GM21737 (cell line): ENCODE measurements around the gene ATXN7L2.
A peak's percentile ranks its signal among the peaks of the same experiment; 100 is the strongest.

ENCODE experiments used
- ATAC-seq: cut with Tn5 transposase; IDR thresholded peaks from one replicate; pipeline ENCODE4 v1.9.1; 2021; ENCODE audit warnings: mild to moderate bottlenecking, moderate library complexity; ENCODE audit not compliant: unreplicated experiment

Gene ATXN7L2

DNA sequence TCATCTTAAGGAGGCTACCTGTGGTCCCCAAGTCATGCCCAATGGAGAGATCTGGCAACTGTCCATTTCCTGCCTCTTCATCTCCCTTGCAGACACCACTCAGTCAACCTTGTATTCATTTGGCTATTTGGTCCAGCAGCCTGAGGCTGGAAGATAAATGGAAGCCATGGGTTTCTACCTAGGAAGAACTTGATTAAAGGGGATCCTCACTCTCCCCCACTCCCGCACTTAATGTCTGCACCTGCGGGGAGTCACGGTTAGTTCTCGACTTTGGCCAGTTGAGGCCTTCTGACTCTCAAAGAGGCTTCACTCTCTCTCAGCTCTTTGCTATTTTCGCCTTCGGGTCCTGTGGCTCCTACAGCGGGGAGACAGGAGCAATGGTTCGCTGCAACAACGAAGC, 8.4 kb upstream of the ATXN7L2 start:
- no peak for ATAC-seq

DNA sequence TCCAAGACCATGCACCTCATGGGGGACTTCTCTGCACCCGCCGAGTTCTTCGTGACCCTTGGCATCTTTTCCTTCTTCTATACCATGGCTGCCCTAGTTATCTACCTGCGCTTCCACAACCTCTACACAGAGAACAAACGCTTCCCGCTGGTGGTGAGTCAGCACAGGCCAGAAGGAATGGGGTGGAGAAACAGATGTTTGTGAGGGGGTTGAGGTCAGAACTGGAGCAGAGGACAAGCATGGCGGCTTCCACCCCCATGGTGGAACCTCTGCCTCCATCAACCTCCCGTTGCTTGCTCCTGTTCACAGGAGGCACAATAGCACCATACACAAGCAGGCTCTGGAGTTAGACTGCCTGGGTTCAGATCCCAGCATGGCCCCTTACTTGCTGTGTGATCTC, 6.9 kb upstream of the ATXN7L2 start:
- ATAC-seq = no peak

DNA sequence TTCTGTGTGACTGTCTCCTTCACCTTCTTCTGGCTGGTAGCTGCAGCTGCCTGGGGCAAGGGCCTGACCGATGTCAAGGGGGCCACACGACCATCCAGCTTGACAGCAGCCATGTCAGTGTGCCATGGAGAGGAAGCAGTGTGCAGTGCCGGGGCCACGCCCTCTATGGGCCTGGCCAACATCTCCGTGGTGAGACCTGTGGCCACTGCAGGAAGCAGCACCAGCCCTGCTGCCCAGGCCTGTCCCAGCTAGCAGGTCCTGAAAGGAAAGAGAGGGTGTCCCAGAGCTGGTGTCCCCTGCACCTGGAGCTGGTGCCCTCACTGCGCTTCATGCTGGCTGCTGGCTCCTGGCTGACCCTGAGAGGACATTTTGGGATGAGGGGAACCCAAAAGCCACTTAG, 5.9 kb upstream of the ATXN7L2 start:
- ATAC-seq = no peak

DNA sequence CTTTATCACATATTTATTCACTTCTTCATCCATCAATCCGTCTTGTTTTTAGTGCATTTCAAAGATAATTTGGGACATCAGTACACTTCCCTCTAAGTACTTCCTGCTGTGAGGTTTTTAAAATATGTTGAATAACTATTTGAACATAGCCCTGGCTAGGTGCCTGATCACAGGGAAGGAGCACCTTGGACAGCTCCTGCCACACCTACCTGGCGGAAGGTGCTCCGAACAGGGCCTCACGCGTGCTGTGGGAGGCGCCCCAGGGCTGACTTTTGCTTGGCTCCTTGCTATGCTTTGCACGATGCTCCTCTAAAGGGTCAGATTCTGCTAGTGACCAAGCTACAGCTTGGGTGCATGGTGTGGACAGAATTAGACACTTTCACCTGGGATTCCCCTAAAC, 4.9 kb upstream of the ATXN7L2 start:
- no peak for ATAC-seq

DNA sequence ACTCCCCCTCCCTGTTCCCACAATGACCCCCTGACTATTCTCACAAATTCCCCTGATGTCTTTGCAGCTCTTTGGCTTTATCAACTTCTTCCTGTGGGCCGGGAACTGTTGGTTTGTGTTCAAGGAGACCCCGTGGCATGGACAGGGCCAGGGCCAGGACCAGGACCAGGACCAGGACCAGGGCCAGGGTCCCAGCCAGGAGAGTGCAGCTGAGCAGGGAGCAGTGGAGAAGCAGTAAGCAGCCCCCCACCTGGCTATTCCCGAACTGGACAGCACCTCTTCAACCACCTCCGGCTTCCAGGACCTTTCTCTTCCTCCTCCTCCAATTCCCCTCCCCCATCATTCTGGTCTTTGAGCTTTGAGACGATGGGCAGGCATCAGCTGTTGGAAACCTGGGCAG, 4.4 kb upstream of the ATXN7L2 start:
- ATAC-seq = no peak

DNA sequence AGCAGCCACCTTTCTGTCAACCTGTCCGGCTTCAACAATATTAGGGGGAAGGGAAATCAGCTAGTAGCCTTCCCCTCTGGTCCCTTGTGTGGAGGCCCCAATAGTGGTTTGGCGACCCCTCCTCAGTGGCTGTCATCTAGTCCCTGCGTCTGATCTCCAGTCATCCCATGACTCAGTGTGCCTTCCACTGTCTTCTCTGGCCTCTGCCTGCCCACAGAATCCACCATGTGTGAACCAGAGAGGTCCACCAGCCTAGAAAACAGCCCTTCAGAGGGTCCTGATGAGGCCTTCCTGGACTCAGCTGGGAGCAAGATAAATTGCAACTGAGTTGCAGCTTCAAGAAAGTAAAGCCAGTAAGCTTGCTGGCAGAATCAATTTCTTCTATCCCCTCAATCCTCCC, 3.8 kb upstream of the ATXN7L2 start:
- no peak for ATAC-seq

DNA sequence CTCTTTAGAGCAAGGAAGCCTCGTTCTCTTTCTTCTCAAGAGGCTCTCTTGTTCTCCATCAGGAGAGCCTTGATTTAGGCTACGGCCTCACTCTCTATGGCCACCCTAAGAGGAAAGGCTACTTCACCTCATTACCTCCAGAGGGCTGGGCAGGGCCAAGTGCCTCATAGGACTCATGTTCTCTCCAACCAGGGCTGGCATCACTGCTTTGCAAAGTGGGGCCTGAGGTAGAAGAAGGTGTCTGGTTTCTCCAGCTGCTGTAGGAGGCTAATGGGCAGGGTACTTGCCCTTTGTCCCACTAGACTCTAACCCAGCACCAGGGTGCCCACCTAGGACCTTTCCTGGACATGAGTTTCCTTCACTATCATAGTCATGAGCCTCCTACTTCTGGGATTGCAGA, 2.1 kb upstream of the ATXN7L2 start:
- ATAC-seq = no peak

DNA sequence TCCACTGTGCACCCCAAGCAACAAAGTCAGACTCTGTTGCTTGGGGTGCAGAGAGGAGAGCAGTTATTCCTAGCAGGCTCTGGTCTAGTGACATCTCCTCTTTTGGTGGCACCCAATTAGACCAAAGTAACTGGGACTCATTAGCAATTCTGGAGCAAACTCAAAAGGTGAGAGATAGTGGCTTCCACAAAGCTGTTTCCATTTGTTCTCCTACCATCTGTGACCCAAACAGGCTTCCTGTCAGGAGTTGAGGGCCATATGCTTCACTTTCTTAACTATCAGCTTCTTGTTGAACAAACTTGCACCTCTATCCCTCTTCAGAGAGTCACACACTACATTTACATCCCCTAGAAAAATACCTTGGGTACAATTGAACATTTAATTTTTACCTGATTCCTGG, 1.5 kb upstream of the ATXN7L2 start:
- no peak for ATAC-seq

DNA sequence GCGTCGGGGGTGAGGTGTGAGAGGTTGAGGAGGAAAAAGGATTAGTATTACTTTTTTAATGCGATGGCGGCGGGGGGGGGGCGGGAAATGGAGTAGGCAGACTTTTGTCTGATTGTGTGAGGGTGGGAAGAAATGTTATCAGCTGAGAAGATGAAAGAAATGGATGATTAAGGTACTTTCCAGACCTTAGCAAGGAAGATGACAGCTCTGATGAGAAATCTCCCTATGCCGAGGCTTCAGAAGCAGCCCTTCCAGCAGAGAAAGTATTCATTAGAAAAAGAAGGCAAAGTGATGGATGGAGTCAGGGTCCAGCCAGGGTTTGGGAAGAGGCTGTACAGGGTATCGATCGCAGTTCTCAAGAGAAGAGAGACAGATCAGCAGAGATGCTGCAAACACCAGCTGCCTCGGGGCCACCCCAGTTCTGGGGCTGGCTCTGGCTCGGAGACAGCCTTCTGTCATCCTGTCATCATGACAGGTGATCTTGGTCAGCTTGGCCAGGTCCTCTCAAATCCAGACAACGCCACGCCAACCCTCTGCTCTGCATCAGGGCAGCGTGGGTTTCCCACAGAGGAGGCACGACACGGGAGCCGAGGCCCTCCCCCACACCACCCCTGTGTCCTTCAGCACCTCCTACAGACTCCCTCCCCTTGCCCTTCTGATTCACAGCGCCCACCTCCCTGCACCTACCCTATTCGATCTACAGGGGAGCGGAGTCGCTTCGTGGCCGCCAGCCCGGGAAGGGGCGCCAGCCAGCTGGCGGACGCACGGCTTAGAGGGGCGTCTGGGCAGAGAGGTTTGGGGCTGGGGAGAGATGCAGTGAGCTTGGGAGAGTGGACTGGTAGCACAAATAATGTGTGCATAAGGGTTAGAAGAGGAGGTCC, 674 bp upstream of the ATXN7L2 start:
- peak; percentile 11 for ATAC-seq

DNA sequence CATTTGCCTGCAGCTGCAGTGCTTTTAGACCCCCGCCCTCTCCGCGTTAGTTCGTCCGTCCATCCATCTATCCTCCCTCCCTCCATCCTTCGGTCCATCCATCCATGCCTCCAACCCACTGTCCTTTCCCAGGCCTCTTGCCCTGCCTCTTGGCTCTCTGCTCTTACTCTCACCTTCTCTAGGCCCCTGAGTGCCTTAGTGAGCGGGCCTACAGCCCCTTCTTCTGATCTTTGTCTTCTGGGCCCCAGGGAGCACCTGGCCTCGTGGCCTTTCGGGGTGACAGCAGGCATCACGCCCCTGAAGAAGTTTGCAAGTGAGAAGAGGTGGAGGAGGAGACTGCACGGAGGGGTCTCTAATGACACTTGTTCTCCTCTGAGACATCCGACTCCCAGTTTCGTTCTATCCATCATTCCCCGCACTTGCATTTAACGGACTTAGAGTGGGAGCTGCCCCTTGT, 842 bp downstream of the ATXN7L2 start:
- ATAC-seq = no peak

DNA sequence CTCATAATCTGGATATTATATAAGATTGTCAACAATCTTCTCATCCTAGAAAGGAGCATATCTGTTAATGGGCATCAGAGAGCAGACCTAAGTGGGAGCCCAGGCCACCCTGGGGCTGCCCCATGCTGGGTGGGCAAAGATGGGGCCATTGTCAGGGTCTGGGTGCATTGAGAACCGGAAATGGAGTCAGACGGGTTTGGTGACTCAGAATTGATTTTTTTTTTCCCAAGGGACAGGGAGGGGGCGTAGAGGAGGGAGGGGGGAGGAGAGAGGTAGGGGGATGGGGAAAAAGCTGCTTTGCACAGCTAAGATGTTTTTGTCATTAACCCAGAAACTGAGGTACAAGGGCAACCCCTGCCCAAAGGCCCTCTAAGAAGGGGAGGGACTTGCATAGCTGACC, 1.3 kb downstream of the ATXN7L2 start:
- no peak for ATAC-seq

DNA sequence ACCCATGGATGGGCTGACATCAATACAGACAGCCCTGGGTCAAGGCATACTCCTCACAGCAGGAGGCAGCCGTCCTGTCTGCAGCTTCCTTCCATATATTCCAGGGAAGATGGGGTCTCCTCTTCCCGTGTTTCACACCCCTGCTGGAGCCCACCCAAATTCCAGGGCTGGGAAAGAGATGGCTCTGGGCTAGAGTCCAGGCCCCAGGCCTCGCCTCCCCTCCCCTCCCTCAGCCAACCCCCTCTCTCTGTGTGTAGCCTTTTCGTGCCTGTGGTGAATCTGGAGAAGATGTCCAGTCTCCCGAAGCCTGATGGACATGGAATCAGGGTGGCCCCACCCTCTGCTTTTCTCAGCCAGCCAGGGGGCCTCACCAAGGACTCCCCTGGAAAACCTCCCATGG, 3.6 kb downstream of the ATXN7L2 start:
- no peak for ATAC-seq

DNA sequence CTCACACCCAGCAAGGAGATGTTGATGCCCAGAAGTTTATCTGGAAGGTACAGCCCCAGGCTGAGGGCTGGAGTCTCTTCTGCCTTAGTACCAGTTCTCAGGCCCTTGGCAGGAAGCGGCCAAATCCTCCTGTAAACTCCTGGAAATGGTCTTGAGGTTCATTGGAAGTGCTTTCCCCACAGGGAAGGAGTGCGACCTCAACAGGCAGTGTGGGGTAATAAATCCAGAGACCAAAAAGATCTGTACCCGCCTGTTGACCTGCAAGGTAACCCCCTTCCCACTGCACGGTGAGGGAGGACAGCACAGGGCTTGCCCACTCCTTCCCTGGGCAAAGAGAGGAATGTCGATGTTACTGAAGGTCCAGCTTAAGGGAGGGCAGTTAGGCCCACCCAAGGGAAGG, 4.5 kb downstream of the ATXN7L2 start:
- no peak for ATAC-seq

DNA sequence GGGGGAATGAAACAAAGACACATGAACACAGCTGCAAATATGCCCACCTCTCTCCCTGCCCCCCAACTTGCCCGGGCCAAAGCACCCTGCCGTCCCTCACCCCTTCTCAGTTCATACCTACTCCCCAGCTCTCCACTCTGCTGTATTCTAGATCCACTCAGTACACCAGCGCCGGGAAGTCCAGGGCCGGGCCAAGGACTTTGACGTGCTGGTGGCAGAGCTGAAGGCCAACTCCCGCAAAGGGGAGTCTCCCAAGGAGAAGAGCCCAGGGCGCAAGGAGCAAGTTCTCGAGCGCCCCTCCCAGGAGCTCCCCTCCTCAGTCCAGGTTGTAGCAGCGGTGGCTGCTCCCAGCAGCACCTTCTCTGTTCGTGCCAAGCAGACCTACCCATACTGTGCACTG, 5.0 kb downstream of the ATXN7L2 start:
- ATAC-seq = no peak

DNA sequence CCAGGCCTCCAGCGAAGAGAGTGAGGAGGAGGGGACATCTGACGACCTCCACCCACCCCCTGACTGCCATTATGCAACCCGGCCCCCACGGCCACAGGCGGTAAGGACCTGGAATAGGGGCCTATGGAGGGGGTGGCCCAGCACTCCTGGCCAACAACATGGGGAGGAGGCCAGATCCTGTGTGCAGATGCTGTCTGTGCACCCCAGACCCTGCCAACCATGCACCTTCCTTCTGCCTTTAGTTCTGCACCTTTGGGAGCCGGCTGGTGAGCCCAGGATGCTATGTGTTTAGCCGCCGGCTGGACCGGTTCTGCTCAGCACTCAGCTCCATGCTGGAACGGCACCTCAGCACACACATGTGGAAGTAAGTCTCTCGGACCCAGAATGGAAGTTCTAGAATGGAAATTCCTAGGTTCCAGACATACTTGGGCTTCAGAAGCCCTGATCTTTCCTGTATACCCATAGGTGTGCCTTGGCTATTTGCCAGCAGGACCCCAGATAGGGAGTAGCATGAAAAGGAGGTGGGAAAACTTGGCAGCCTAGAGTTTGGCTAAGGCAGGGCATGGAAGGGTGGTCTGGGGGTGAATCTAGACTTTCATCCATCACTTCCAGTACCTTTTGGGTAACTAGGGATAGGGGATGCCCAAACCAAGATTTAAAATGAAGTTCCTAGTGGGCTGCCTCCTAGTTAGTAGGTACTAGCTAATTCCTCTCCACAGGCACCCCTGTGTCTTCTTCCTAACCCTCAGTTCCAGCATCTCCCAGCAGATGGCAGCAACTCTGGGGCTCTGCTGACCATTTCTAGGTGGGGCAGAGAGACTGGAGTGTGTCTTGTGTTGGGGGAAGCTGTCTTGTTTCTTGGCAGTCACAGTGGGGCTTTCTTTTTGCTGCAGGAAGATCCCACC, 6.6 kb downstream of the ATXN7L2 start:
- no peak for ATAC-seq

DNA sequence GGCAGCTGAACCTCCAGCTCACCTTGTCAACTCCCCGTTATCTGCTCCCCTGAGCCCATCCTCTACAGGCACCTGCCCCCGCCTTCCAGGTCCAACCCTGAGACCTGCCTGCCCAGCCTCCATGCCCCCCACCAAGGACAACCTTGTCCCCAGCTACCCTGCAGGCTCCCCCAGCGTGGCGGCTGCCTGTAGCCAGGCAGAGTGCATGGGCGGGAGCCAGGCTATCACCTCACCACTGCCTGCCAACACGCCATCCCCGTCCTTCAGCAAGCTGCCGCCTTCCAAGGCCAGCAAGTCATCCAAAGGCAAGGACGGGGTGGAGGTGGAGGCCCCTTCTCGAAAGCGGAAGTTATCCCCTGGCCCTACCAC, 7.2 kb downstream of the ATXN7L2 start:
- ATAC-seq = no peak

DNA sequence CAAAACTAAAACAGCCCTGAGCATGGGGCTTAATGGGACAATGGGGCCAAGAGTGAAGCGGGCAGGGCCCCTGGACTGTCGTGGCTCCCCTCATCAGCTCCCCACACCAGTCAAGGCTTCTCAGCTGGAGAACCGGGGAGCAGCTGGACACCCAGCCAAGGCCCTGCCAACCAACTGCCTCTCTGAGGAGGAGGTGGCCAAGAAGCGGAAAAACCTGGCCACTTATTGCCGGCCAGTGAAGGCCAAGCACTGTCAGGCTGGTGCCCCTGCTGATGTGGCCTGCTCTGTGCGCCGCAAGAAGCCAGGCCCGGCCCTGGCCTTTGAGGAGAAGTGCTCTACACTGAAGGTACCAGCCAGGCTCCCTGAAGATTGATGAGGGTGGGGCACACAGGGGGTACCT, 7.7 kb downstream of the ATXN7L2 start:
- no peak for ATAC-seq

DNA sequence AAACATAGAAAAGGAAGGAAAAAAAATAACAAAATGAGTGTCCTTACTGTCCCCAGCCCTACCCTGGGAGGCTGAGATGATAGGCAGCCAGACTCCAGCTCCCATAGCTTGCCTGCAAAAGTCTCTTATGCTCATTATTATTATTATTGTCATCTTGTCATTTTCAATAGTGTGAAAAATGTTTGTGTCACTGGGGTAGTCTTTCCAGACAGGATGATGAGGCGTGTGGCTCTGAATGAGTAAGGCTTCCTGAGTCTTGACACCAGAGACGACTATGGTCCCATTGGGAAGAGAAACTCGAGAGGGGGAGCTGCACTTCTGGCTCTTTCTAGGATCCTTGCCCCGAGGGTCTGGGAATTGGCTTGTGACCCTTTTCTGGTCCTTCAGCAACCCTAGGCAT, 9.1 kb downstream of the ATXN7L2 start:
- no peak for ATAC-seq

DNA sequence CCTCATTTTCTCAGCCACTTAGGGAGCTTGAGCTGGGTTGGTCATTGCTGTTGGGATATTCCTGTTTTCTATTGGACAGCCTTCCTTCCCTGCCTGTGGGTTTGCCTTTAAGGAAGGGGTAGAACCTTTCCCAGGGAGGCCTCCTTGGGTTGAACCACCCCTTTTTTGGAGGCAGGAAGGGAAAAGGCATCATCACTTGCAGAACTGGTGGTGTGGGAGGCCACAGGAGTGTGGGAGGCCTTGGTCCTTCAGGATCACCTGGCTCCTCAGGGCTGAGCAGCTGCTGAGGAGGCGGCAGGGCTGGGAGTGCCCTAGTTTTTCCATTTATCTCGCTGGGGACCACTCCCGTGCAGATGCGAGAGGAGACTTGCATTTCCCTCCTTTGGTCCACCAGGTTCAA, 9.5 kb downstream of the ATXN7L2 start:
- ATAC-seq = no peak

DNA sequence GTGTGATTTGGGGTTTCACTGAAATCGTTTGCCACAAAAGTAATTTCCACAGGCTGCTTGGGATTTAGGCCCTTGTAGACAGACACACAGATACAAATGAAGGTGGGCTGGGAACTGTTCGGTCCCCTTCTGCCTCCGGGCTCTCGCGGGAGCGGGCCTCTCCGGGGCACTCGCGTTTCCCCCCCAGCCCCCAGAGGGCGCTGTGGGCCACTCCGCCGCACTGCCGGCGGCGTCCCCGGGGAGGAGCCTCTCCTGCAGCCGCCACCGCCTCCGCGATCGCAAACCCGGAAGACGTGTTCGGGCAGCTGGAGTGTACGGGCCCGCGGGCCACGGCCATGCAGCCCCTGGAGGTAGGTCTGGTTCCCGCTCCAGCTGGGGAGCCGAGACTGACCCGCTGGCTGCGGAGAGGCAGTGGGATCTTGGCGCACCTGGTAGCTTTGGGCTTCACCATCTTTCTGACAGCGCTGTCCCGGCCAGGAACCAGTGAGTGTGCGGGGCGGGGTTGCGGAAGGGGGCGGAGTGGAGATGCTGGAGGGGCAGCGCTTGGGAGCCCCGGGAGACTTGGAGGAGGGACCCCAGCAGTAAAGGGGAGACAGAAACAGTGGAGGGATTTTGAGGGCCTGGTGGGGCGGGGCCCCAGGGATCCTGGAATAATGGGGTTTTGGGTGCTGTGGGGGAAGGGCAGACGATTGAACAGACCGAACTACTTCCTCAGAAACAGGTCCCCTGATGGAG, 10.3 kb downstream of the ATXN7L2 start, which contains the start of gene CYB561D1:
TSS of gene CYB561D1 (plus strand) at position 290 of the 735 bp plus-strand sequence. CDS start at position 336, 46 bp downstream.
- peak; percentile 86 for ATAC-seq

DNA sequence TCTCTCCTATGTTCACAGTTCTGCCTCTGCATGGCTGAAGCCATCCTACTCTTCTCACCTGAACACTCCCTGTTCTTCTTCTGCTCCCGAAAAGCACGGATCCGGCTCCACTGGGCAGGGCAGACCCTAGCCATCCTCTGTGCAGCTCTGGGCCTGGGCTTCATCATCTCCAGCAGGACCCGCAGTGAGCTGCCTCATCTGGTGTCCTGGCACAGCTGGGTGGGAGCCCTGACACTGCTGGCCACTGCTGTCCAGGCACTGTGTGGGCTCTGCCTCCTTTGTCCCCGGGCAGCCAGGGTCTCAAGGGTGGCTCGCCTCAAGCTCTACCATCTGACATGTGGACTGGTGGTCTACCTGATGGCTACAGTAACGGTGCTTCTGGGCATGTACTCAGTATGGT, 12.0 kb downstream of the ATXN7L2 start:
- no peak for ATAC-seq
